Measurements from ENCODE around the gene PRUNE2. TPM values are rescaled to one million over a fixed set of nuclear protein-coding genes. Genes with fewer than 3 reads are reported as not detected.

The PRUNE2 gene
- polyA plus RNA-seq, 1 donor (not counting 4 experiments of a cell fraction or from before 2014, with no cell fraction given), result 0.41 TPM

DNA sequence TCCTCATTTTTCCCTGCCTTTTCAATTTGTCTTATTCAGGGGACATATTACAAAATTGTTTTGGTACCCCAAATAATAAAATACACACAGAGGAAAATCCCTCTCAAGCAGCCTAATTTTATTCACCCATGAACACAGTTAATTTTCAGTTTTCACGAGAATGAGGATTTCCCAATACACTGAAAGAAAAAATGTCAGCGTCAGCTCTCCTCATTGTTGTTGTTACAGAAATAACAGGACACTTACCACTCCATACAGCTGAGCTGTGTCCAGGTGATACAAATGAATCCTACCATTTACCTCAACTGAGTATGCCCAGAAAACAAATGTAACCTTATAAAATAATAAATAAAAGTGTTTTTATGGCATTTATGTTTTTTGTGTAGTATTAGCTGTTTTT is 286.3 kb downstream of the PRUNE2 start:
- Histone ChIP-seq H3K79me2 (ENCODE audit: control insufficient read depth, insufficient read depth, low read length) (no peaks in the 10 kb centered on the region), H3K4me3 (ENCODE audit: control insufficient read depth in 2 of 3, extremely low read depth in 1 of 3, insufficient read depth in 2 of 3, low read depth in 1 of 3, low read length in 3 of 3) (no peak overlapping the region), H3K36me3 (ENCODE audit: control insufficient read depth in 2 of 2, extremely low read depth in 1 of 2, insufficient read depth in 2 of 2, low read length in 2 of 2) (no peaks in the 10 kb centered on the region), H3K4me1 (ENCODE audit: control insufficient read depth, extremely low read depth, insufficient read depth, low read length) (no peaks in the 10 kb centered on the region), H3K9ac (ENCODE audit: control insufficient read depth, extremely low read depth, insufficient read depth, low read length) (no peak overlapping the region), H4K20me1 (ENCODE audit: control insufficient read depth, extremely low read depth, insufficient read depth, low read length) (no peaks in the 10 kb centered on the region), H3K27me3 (ENCODE audit: control insufficient read depth, extremely low read depth, insufficient read depth, low read length) (no peaks in the 10 kb centered on the region), H3K27ac (ENCODE audit: control insufficient read depth, insufficient read depth, low read length) (no peak overlapping the region), H3K9me1 (ENCODE audit: control insufficient read depth, extremely low read depth, insufficient read depth, low read length) (no peaks in the 10 kb centered on the region), H3K9me3 (ENCODE audit: control insufficient read depth, low read depth, low read length) (no peaks in the 10 kb centered on the region), H3K4me2 (ENCODE audit: control insufficient read depth, extremely low read depth, insufficient read depth, low read depth, low read length) (no peak overlapping the region), H2AFZ (ENCODE audit: control insufficient read depth, low read length) (no peak overlapping the region)
- FAIRE-seq (no peak), DNase-seq (ENCODE audit: low read depth, low spot score) (no peak)
- dilution Hi-C loops (cut with MboI; ENCODE audit: extremely low pct_ligation_motif_present, low sequenced_read_pairs), result no loop called here
- TF ChIP-seq EZH2 (IDR thresholded peaks at IDR 0.05; ENCODE audit: low read length), result no peak
- TF ChIP-seq, protein P1, sequence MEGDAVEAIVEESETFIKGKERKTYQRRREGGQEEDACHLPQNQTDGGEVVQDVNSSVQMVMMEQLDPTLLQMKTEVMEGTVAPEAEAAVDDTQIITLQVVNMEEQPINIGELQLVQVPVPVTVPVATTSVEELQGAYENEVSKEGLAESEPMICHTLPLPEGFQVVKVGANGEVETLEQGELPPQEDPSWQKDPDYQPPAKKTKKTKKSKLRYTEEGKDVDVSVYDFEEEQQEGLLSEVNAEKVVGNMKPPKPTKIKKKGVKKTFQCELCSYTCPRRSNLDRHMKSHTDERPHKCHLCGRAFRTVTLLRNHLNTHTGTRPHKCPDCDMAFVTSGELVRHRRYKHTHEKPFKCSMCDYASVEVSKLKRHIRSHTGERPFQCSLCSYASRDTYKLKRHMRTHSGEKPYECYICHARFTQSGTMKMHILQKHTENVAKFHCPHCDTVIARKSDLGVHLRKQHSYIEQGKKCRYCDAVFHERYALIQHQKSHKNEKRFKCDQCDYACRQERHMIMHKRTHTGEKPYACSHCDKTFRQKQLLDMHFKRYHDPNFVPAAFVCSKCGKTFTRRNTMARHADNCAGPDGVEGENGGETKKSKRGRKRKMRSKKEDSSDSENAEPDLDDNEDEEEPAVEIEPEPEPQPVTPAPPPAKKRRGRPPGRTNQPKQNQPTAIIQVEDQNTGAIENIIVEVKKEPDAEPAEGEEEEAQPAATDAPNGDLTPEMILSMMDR (optimal IDR thresholded peaks at IDR 0.05 in 1 of 3, IDR thresholded peaks at IDR 0.05 in 1 of 3, conservative IDR thresholded peaks at IDR 0.05 in 1 of 3; ENCODE audit: extremely low read depth in 1 of 3, insufficient read depth in 2 of 3, low read length in 3 of 3), result no peak

DNA sequence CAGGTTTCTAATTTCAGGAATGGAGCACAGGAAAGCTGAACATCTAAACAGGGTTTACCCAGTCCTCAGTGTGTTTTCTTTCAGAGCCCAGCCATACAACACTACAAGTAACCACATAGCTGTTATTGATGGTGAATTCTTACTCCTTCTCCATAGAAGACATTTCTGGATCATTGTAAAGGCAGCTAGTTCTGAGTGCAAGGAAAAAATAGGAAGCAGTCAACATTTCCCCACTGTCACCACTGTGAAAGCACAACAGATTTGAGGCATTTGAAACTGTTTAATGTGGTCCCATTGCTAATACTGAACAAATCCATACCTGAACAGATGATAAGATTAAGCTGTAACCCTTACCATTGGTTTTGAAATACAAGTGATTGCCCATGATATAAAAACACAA is 286.7 kb downstream of the PRUNE2 start:
- H3K4me3 ChIP-seq (ENCODE audit: control insufficient read depth in 2 of 3, extremely low read depth in 1 of 3, insufficient read depth in 2 of 3, low read depth in 1 of 3, low read length in 3 of 3), result no peak overlapping the region
- dilution Hi-C loops (cut with MboI; ENCODE audit: extremely low pct_ligation_motif_present, low sequenced_read_pairs), result no loop called here
- H3K9me3 ChIP-seq (ENCODE audit: control insufficient read depth, low read depth, low read length), result no peaks in the 10 kb centered on the region
- no peak overlapping the region for H2AFZ ChIP-seq (ENCODE audit: control insufficient read depth, low read length)
- FAIRE-seq (no peak), DNase-seq (ENCODE audit: low read depth, low spot score) (no peak)
- H3K79me2 ChIP-seq (ENCODE audit: control insufficient read depth, insufficient read depth, low read length), result no peaks in the 10 kb centered on the region
- no peaks in the 10 kb centered on the region for H3K9me1 ChIP-seq (ENCODE audit: control insufficient read depth, extremely low read depth, insufficient read depth, low read length)
- TF ChIP-seq, protein P1 (optimal IDR thresholded peaks at IDR 0.05 in 1 of 3, IDR thresholded peaks at IDR 0.05 in 1 of 3, conservative IDR thresholded peaks at IDR 0.05 in 1 of 3; ENCODE audit: extremely low read depth in 1 of 3, insufficient read depth in 2 of 3, low read length in 3 of 3), result no peak
- TF ChIP-seq EZH2 (IDR thresholded peaks at IDR 0.05; ENCODE audit: low read length), result no peak
- no peaks in the 10 kb centered on the region for H3K27me3 ChIP-seq (ENCODE audit: control insufficient read depth, extremely low read depth, insufficient read depth, low read length)
- H3K4me1 ChIP-seq (ENCODE audit: control insufficient read depth, extremely low read depth, insufficient read depth, low read length), result no peaks in the 10 kb centered on the region
- H3K36me3 ChIP-seq (ENCODE audit: control insufficient read depth in 2 of 2, extremely low read depth in 1 of 2, insufficient read depth in 2 of 2, low read length in 2 of 2), result no peaks in the 10 kb centered on the region
- H3K4me2 ChIP-seq (ENCODE audit: control insufficient read depth, extremely low read depth, insufficient read depth, low read depth, low read length), result no peak overlapping the region
- no peak overlapping the region for H3K9ac ChIP-seq (ENCODE audit: control insufficient read depth, extremely low read depth, insufficient read depth, low read length)
- no peak overlapping the region for H3K27ac ChIP-seq (ENCODE audit: control insufficient read depth, insufficient read depth, low read length)
- H4K20me1 ChIP-seq (ENCODE audit: control insufficient read depth, extremely low read depth, insufficient read depth, low read length), result no peaks in the 10 kb centered on the region

Measured in keratinocyte (primary cell).